Thyroid gland (tissue), 4 donors: ENCODE measurements around the gene MAGI1.

Source experiments
- POLR2A ChIP-seq, 2 donors: fragments of 450-650 bp; IDR thresholded peaks; one replicate each; pipeline ENCODE4 v1.6.1; 2017; ENCODE audit warnings: antibody characterized with exemption in 2 of 2, mild to moderate bottlenecking in 2 of 2, moderate library complexity in 1 of 2
- TF ChIP-seq, protein P1 (sequence below), 6 experiments: fragments of 200-600 bp in 3 of 6; fragments of 450-650 bp in 3 of 6; sonication (generic) in 3 of 6; IDR thresholded peaks; one replicate each; pipeline ENCODE4 v1.5.1; 2016 to 2019; ENCODE audit warnings: antibody characterized with exemption in 6 of 6, mild to moderate bottlenecking in 2 of 6, inconsistent platforms in 1 of 6, moderate library complexity in 1 of 6

DNA sequence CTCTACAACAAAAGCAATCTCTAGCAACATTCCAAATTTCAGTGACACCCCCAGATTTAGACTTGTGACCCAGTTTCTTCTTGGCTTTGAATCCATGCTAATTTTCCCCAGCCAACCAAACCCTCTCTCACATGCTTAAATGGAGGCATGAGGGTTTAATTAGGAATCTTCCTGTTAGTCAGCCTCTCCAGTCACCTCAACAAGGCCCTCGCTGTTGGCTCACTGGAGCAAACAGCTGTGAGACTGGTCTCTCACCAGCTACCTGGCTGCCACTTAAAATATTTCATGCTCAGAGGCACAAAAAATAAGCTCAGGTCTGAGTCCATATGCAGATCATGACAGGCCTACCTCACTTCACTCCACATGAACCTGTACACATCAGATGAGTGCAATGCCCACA lies 720.5 kb downstream of the MAGI1 start:
- TF ChIP-seq, protein P1, sequence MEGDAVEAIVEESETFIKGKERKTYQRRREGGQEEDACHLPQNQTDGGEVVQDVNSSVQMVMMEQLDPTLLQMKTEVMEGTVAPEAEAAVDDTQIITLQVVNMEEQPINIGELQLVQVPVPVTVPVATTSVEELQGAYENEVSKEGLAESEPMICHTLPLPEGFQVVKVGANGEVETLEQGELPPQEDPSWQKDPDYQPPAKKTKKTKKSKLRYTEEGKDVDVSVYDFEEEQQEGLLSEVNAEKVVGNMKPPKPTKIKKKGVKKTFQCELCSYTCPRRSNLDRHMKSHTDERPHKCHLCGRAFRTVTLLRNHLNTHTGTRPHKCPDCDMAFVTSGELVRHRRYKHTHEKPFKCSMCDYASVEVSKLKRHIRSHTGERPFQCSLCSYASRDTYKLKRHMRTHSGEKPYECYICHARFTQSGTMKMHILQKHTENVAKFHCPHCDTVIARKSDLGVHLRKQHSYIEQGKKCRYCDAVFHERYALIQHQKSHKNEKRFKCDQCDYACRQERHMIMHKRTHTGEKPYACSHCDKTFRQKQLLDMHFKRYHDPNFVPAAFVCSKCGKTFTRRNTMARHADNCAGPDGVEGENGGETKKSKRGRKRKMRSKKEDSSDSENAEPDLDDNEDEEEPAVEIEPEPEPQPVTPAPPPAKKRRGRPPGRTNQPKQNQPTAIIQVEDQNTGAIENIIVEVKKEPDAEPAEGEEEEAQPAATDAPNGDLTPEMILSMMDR (IDR thresholded peaks at IDR 0.05), result no peak
- TF ChIP-seq POLR2A (IDR thresholded peaks at IDR 0.05), result no peak
